ENCODE measurements around the gene HBA1.
"Not testable (repeated sequence)": the region's sequence is repeated elsewhere in the genome, so short reads cannot be mapped to it uniquely, and the experiment has no call there.

The HBA1 gene

GRCh38 chr16:160691-161190 is 15.7 kb upstream of the HBA1 start:
- TF ChIP-seq CTCF (IDR thresholded peaks at IDR 0.05), result no peak
- H3K4me3 ChIP-seq, result no peak overlapping the region
- H3K27ac ChIP-seq, result no peak overlapping the region
- no peak for DNase-seq (ENCODE audit: low spot score)

GRCh38 chr16:162271-162991 is 14.0 kb upstream of the HBA1 start:
- TF ChIP-seq CTCF (IDR thresholded peaks at IDR 0.05), result no peak
- no peak for DNase-seq (ENCODE audit: low spot score)
- H3K27ac ChIP-seq, result no peak overlapping the region
- H3K4me3 ChIP-seq, result no peak overlapping the region

DNA sequence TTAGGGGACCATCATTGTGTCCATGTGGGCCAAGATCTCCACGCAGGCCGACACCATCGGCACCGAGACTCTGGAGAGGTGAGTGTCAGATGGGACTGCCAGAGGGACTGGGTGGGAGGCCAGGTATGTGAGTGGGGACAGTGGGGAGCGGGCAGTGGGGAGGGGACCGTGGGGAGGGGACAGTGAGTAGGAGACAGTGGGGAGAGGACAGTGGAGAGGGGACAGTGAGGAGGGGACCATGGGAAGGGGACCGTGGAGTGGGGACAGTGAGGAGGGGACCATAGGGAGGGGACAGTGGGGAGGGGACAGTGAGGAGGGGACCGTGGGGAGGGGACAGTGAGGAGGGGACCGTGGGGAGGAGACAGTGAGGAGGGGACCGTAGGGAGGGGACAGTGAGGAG is 13.3 kb upstream of the HBA1 start:
- not testable (repeated sequence) for H3K4me3 ChIP-seq; H3K27ac ChIP-seq; DNase-seq (ENCODE audit: low spot score)

DNA sequence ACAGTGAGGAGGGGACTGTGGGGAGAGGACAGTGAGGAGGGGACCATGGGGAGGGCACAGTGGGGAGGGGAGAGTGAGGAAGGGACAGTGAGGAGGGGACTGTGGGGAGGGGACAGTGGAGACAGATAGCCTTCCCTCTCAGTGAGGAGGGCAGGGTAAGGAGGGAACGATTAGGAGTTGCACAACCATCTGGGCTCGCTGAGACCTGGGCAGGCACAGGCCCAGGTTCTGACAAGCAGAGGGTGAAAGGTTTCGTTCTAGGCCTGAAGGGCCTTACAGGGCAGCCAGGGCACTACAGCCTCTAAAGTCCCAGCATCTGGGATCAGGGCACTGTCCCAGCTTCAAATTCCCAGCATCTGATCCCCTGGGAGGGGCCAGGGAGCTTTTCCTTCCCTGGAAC is 12.8 kb upstream of the HBA1 start:
- H3K4me3 ChIP-seq; H3K27ac ChIP-seq; DNase-seq (ENCODE audit: low spot score): not testable (repeated sequence)

DNA sequence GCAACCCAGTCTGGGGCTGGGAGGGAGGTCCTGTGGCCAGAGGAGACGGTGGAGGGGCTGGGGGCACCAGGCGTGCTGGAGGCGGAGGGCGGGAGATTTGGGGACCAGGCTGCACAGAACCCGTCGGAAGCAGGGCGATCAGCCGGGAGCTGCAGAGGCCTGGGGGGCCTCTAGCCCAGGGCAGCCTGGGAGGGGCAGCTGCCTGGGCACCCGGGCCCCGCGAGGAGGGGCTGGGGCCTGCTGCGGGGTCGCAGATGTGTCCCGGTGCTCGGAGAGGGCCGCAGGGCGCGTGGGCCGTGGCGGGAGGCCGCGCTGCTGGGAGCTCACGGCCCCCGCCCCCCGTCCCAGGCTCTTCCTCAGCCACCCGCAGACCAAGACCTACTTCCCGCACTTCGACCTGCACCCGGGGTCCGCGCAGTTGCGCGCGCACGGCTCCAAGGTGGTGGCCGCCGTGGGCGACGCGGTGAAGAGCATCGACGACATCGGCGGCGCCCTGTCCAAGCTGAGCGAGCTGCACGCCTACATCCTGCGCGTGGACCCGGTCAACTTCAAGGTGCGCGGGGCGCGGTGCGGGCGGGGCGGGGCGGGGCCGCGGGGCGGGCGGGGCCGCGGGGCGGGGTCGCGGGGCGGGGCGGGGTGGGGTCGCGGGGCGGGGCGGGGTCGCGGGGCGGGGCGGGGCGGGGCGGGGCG is 12.2 kb upstream of the HBA1 start:
- not testable (repeated sequence) for H3K27ac ChIP-seq; H3K4me3 ChIP-seq; DNase-seq (ENCODE audit: low spot score)

GRCh38 chr16:164827-165538 is 11.5 kb upstream of the HBA1 start:
- Histone ChIP-seq H3K27ac (no peak overlapping the region), H3K4me3 (peak overlapping the region; percentile 47)
- TF ChIP-seq CTCF (IDR thresholded peaks at IDR 0.05), result no peak
- DNase-seq (ENCODE audit: low spot score), result no peak

- Histone ChIP-seq H3K4me3 (peak within 1 kb of the TSS; percentile 47), H3K27ac (no peak within 1 kb of the TSS)
- DNase-seq (ENCODE audit: low spot score), result no peak
- TF ChIP-seq CTCF (IDR thresholded peaks at IDR 0.05), result no peak
These were observed 10.7 kb upstream of the HBA1 start, which contains the start of gene HBM for GRCh38 chr16:165539-166374. Gene HBM, plus strand, starts transcription at chr16:165978. Its CDS starts 20 bp downstream, at chr16:165998.

All from coronary artery (tissue), 2 donors.